Measurements from ENCODE around the gene NEU4. TPM values are rescaled to one million over a fixed set of nuclear protein-coding genes. Genes with fewer than 3 reads are reported as not detected.

Gene NEU4
- total and polyA plus RNA-seq, 9 of the 15 experiments (the other 6 are each of a cell fraction or from before 2014, with no cell fraction given) = 0.01 to 0.40 TPM; not detected in 7

Other genes with a start within 250 kb of the NEU4 start
Only the 7 nearest of the 8 such genes appear.
- 32.1 and 45.3 TPM in 2 replicates for gene ATG4B, start 171.5 kb upstream of the NEU4 start, total RNA-seq (2014; rRNA removed)
- 28.9 and 36.3 TPM in 2 replicates for gene ATG4B, start 171.5 kb upstream of the NEU4 start, total RNA-seq (2014; rRNA removed; fragmentation: Illumina TruSeq; extraction: Trizol)
- 28.5 and 35.6 TPM in 2 replicates for gene ATG4B, start 171.5 kb upstream of the NEU4 start, total RNA-seq (2015; rRNA removed; fragmentation: Illumina TruSeq; extraction: Trizol)
- gene ATG4B, start 171.5 kb upstream of the NEU4 start, total RNA-seq (2021) = 51.7 and 54.9 TPM in 2 replicates
- 58.8 and 75.1 TPM in 2 replicates for gene ATG4B, start 171.5 kb upstream of the NEU4 start, polyA plus RNA-seq (2011; rRNA removed)
- 49.6 and 55.9 TPM in 2 replicates for gene ATG4B, start 171.5 kb upstream of the NEU4 start, polyA plus RNA-seq (2014; fragmentation: Illumina TruSeq; extraction: Trizol)
- 10 to 100 TPM in 1 of 2 experiments, 1 to 10 TPM in 1; 5.9 to 13.2 TPM for gene ATG4B, start 171.5 kb upstream of the NEU4 start, polyA plus RNA-seq (2014; fragmentation: Nextera tagmentation; extraction: Ambion mirVana)
- gene ATG4B, start 171.5 kb upstream of the NEU4 start, polyA plus RNA-seq (2014; rRNA removed) = 47.1 and 58.1 TPM in 2 replicates
- gene DTYMK, start 122.4 kb upstream of the NEU4 start, total RNA-seq (2014; rRNA removed) = 78.1 and 81.1 TPM in 2 replicates
- 26.5 and 31.9 TPM in 2 replicates for gene DTYMK, start 122.4 kb upstream of the NEU4 start, total RNA-seq (2014; rRNA removed; fragmentation: Illumina TruSeq; extraction: Trizol)
- gene DTYMK, start 122.4 kb upstream of the NEU4 start, total RNA-seq (2015; rRNA removed; fragmentation: Illumina TruSeq; extraction: Trizol) = 47.9 and 55.3 TPM in 2 replicates
- 83.3 and 85.0 TPM in 2 replicates for gene DTYMK, start 122.4 kb upstream of the NEU4 start, total RNA-seq (2021)
- 51.2 and 51.8 TPM in 2 replicates for gene DTYMK, start 122.4 kb upstream of the NEU4 start, polyA plus RNA-seq (2011; rRNA removed)
- gene DTYMK, start 122.4 kb upstream of the NEU4 start, polyA plus RNA-seq (2014; fragmentation: Illumina TruSeq; extraction: Trizol) = 43.4 and 50.3 TPM in 2 replicates
- gene DTYMK, start 122.4 kb upstream of the NEU4 start, polyA plus RNA-seq (2014; fragmentation: Nextera tagmentation; extraction: Ambion mirVana) = 10 to 100 TPM in 1 of 2 experiments, 1 to 10 TPM in 1; 8.2 to 20.4 TPM
- gene DTYMK, start 122.4 kb upstream of the NEU4 start, polyA plus RNA-seq (2014; rRNA removed) = 68.7 and 79.5 TPM in 2 replicates
- 28.7 and 30.5 TPM in 2 replicates for gene ING5, start 107.2 kb upstream of the NEU4 start, total RNA-seq (2014; rRNA removed)
- gene ING5, start 107.2 kb upstream of the NEU4 start, total RNA-seq (2014; rRNA removed; fragmentation: Illumina TruSeq; extraction: Trizol) = 23.2 and 27.9 TPM in 2 replicates
- 26.9 and 28.4 TPM in 2 replicates for gene ING5, start 107.2 kb upstream of the NEU4 start, total RNA-seq (2015; rRNA removed; fragmentation: Illumina TruSeq; extraction: Trizol)
- gene ING5, start 107.2 kb upstream of the NEU4 start, total RNA-seq (2021) = 25.1 and 27.5 TPM in 2 replicates
- gene ING5, start 107.2 kb upstream of the NEU4 start, polyA plus RNA-seq (2011; rRNA removed) = 32.0 and 37.2 TPM in 2 replicates
- gene ING5, start 107.2 kb upstream of the NEU4 start, polyA plus RNA-seq (2014; fragmentation: Illumina TruSeq; extraction: Trizol) = 21.9 and 23.2 TPM in 2 replicates
- gene ING5, start 107.2 kb upstream of the NEU4 start, polyA plus RNA-seq (2014; fragmentation: Nextera tagmentation; extraction: Ambion mirVana) = 10 to 100 TPM; 10.4 to 13.2 TPM
- gene ING5, start 107.2 kb upstream of the NEU4 start, polyA plus RNA-seq (2014; rRNA removed) = 53.3 and 73.4 TPM in 2 replicates
- 22.4 and 23.3 TPM in 2 replicates for gene D2HGDH, start 74.6 kb upstream of the NEU4 start, total RNA-seq (2014; rRNA removed)
- 1.7 and 4.4 TPM in 2 replicates for gene D2HGDH, start 74.6 kb upstream of the NEU4 start, total RNA-seq (2014; rRNA removed; fragmentation: Illumina TruSeq; extraction: Trizol)
- gene D2HGDH, start 74.6 kb upstream of the NEU4 start, total RNA-seq (2015; rRNA removed; fragmentation: Illumina TruSeq; extraction: Trizol) = 10.3 and 10.9 TPM in 2 replicates
- 26.0 and 30.8 TPM in 2 replicates for gene D2HGDH, start 74.6 kb upstream of the NEU4 start, total RNA-seq (2021)
- 15.2 and 25.7 TPM in 2 replicates for gene D2HGDH, start 74.6 kb upstream of the NEU4 start, polyA plus RNA-seq (2011; rRNA removed)
- gene D2HGDH, start 74.6 kb upstream of the NEU4 start, polyA plus RNA-seq (2014; fragmentation: Illumina TruSeq; extraction: Trizol) = 5.1 and 10.1 TPM in 2 replicates
- under 1 TPM; 0.39 to 0.52 TPM for gene D2HGDH, start 74.6 kb upstream of the NEU4 start, polyA plus RNA-seq (2014; fragmentation: Nextera tagmentation; extraction: Ambion mirVana)
- 26.5 and 29.0 TPM in 2 replicates for gene D2HGDH, start 74.6 kb upstream of the NEU4 start, polyA plus RNA-seq (2014; rRNA removed)
- gene GAL3ST2, start 32.4 kb upstream of the NEU4 start, total RNA-seq (2014; rRNA removed) = 0.61 TPM in 1 of 2 replicates, not detected in the other
- gene GAL3ST2, start 32.4 kb upstream of the NEU4 start, total RNA-seq (2014; rRNA removed; fragmentation: Illumina TruSeq; extraction: Trizol) = not detected in 2 replicates
- not detected in 2 replicates for gene GAL3ST2, start 32.4 kb upstream of the NEU4 start, total RNA-seq (2015; rRNA removed; fragmentation: Illumina TruSeq; extraction: Trizol)
- 0.31 and 0.42 TPM in 2 replicates for gene GAL3ST2, start 32.4 kb upstream of the NEU4 start, total RNA-seq (2021)
- 0.08 TPM in 1 of 2 replicates, not detected in the other for gene GAL3ST2, start 32.4 kb upstream of the NEU4 start, polyA plus RNA-seq (2011; rRNA removed)
- not detected in 2 replicates for gene GAL3ST2, start 32.4 kb upstream of the NEU4 start, polyA plus RNA-seq (2014; fragmentation: Illumina TruSeq; extraction: Trizol)
- not detected for gene GAL3ST2, start 32.4 kb upstream of the NEU4 start, polyA plus RNA-seq (2014; fragmentation: Nextera tagmentation; extraction: Ambion mirVana)
- gene GAL3ST2, start 32.4 kb upstream of the NEU4 start, polyA plus RNA-seq (2014; rRNA removed) = 0.38 TPM in 1 of 2 replicates, not detected in the other
- 1.3 and 2.0 TPM in 2 replicates for gene PDCD1, start 49.7 kb downstream of the NEU4 start, total RNA-seq (2014; rRNA removed)
- 0.15 TPM in 1 of 2 replicates, not detected in the other for gene PDCD1, start 49.7 kb downstream of the NEU4 start, total RNA-seq (2014; rRNA removed; fragmentation: Illumina TruSeq; extraction: Trizol)
- gene PDCD1, start 49.7 kb downstream of the NEU4 start, total RNA-seq (2015; rRNA removed; fragmentation: Illumina TruSeq; extraction: Trizol) = 0.25 and 0.53 TPM in 2 replicates
- 0.87 and 1.0 TPM in 2 replicates for gene PDCD1, start 49.7 kb downstream of the NEU4 start, total RNA-seq (2021)
- gene PDCD1, start 49.7 kb downstream of the NEU4 start, polyA plus RNA-seq (2011; rRNA removed) = 2.3 and 2.5 TPM in 2 replicates
- gene PDCD1, start 49.7 kb downstream of the NEU4 start, polyA plus RNA-seq (2014; fragmentation: Illumina TruSeq; extraction: Trizol) = 0.28 and 0.90 TPM in 2 replicates
- gene PDCD1, start 49.7 kb downstream of the NEU4 start, polyA plus RNA-seq (2014; fragmentation: Nextera tagmentation; extraction: Ambion mirVana) = not detected
- gene PDCD1, start 49.7 kb downstream of the NEU4 start, polyA plus RNA-seq (2014; rRNA removed) = 1.1 TPM in 2 replicates
- not detected in 2 replicates for gene RTP5, start 60.5 kb downstream of the NEU4 start, total RNA-seq (2014; rRNA removed)
- gene RTP5, start 60.5 kb downstream of the NEU4 start, total RNA-seq (2014; rRNA removed; fragmentation: Illumina TruSeq; extraction: Trizol) = not detected in 2 replicates
- gene RTP5, start 60.5 kb downstream of the NEU4 start, total RNA-seq (2015; rRNA removed; fragmentation: Illumina TruSeq; extraction: Trizol) = not detected in 2 replicates
- not detected in 2 replicates for gene RTP5, start 60.5 kb downstream of the NEU4 start, total RNA-seq (2021)
- gene RTP5, start 60.5 kb downstream of the NEU4 start, polyA plus RNA-seq (2011; rRNA removed) = not detected in 2 replicates
- not detected in 2 replicates for gene RTP5, start 60.5 kb downstream of the NEU4 start, polyA plus RNA-seq (2014; fragmentation: Illumina TruSeq; extraction: Trizol)
- not detected for gene RTP5, start 60.5 kb downstream of the NEU4 start, polyA plus RNA-seq (2014; fragmentation: Nextera tagmentation; extraction: Ambion mirVana)
- gene RTP5, start 60.5 kb downstream of the NEU4 start, polyA plus RNA-seq (2014; rRNA removed) = not detected in 2 replicates

Measured in K562 (cell line).